GM04503 (cell line): Measurements from ENCODE around the gene ARGLU1.
A peak's percentile ranks its signal among the peaks of the same experiment; 100 is the strongest.

ENCODE experiments used
- DNase-seq: peaks from one replicate; pipeline ENCODE4 v3.0.0-alpha.2; 2012; ENCODE audit warnings: low read depth

Gene ARGLU1

DNA sequence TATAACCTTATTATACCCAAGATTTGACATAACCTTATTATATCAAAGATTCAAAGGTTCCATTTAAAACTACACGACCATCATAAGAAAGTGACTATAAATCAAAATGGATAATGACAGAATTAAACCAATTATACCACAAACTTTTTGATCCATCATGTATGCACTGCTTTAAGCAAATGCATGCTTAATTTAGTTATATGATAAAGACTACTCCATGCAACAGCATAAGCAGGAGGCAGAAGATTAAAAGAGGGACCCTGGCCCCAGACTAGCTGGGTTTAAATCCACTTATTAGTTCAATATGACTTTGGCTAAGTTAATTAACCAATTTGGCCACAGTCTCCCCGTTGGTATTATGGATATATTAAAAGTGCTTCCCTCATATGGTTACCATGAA is 43.8 kb downstream of the ARGLU1 start:
- DNase-seq = no peak

- no peak for DNase-seq
Observed at GRCh38 chr13:106523576-106523975, 44.4 kb downstream of the ARGLU1 start.

- no peak for DNase-seq
Observed at GRCh38 chr13:106522898-106523525, 44.9 kb downstream of the ARGLU1 start.

DNA sequence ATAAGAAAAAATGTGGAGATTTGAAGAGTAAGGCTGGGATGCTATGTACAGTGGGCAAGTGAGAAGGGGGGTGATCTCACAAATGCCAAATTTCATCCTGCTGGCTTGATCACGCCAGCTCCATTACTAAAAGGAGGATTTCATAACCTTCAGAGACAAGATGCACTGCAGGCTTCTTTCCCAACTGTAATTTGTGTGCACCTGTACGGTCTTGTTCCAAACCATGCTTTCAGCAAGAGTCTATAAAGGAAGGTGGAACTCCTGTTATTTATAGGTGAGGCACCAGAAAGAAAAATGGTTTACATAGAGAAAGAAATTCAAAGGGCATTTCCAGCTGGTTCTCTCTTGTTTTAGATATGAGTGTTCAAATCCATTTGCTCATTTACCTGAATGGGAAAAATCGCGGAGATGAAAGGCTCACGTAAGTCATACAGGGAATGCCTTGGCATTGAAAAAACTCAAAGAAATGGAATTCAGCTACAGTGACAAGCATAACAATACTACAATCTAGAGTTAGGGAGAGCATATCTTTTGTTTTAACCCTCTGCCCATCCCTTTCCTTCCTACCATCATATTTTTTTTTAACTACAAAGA is 45.7 kb downstream of the ARGLU1 start:
- DNase-seq = no peak

GRCh38 chr13:106521095-106521799 is 46.7 kb downstream of the ARGLU1 start:
- DNase-seq = no peak

GRCh38 chr13:106520251-106521054 is 47.5 kb downstream of the ARGLU1 start:
- no peak for DNase-seq

DNA sequence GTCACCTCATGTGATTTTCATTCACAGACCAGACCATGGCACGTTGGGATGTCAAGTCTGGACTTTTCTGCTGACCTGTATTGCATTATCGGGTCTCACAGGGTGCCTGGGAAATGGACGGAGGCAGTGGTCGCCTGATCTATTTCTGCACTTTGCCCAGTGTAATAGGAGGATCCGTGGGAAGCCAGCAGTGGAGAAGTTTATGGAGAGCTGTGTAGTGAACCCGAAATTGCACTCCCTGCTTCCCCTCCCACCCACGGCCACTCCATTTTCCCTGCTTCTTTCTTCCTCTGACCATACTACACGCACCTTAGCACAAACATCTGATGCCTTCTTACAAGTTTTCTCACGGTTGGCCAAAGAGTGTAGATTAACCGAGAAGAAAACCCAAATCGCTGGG is 49.4 kb downstream of the ARGLU1 start:
- DNase-seq = no peak

DNA sequence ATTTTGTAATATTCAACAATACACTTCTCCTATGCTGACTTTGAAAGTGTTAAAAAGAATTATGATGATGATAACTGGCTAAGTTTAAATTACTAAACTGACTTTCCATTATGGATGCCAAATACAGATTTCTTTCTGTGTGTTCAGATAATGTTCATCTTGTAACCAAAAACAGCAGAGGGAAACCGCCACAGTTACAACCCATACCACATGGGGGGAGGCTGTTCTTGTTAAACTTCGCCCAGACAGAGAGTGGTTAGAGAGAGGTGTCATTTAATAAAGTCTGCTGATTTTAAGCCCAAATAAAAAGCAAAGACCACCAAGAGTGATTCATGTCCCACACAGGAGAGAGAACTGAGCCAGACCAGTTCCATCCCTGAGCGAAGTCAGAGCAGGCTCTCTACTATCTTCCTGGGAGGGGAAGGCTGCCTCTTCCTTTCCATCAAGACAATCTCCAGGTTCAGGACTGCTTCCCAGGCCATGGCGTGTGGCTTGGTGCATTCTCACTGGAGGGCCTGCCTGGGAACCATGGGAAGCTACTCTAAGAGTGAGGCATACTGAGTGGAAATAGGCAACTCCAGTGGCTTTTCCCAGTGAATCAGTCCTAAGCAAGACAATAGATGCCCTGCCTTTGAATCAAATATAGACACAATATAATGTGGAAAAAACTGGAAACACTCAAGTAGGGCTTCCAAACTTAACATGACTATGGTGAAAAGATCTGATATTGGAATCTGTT is 50.7 kb downstream of the ARGLU1 start:
- no peak for DNase-seq

DNA sequence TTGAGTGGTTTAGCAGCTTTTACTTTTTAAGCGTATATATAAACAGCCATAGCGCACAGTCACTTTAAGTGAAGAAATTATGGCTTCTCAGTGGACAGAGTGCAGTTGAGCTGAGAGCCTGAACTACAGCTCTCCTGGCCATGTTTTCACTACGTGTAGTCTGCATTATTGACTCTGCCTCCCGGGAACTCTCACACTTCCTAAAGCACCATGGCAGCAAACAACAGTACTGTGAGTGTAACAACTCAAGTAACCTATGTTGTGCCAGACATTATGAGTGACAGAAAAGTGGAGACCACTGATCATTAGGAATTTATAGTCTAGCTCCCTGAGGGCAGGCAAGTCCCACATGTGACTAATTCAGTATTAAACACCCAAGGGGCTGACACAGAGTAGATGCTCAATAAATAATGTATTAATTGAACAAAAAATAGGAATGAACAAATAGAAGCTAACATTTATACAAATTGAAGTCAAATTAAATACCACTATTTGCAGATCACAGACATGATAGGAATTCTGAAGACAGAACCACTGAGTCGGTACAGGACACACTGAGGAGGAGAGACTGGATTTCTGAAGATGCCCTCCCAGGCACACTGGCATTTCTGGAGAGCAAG is 52.2 kb downstream of the ARGLU1 start:
- DNase-seq = no peak

DNA sequence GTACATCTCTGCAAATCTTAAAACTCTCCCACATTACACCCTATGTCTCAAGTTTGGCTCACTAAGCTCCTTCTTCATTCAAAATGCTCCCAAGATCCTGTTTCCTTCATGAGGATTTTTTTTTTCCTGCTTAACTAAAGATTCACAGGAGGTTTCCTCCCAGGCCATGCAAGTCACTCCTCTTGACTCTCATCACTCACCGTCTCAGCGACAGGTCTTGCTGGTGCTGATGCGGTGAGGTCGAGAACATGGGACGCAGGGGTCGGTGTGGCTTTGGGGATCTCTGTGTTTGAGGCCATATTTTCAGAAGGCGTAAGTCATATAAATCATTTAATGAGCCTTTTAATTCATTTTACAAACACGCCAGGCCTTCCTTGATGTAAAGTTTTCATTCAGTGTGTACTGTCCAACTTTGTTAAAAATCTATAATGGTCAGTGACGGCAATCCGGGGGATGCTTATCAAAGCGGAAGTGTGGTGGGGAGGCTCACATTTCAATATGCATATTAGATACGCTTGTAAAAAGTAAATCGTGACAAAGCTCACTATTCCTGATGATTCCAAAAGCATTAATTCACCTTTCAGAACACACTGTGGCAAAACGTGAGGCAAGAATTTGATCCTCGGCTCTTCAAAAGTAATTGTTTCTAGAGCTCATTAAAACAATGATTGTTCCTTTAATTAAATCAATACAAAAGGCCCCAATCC is 52.9 kb downstream of the ARGLU1 start:
- no peak for DNase-seq

- DNase-seq = no peak
Observed at GRCh38 chr13:106513025-106513983, 54.6 kb downstream of the ARGLU1 start.

DNA sequence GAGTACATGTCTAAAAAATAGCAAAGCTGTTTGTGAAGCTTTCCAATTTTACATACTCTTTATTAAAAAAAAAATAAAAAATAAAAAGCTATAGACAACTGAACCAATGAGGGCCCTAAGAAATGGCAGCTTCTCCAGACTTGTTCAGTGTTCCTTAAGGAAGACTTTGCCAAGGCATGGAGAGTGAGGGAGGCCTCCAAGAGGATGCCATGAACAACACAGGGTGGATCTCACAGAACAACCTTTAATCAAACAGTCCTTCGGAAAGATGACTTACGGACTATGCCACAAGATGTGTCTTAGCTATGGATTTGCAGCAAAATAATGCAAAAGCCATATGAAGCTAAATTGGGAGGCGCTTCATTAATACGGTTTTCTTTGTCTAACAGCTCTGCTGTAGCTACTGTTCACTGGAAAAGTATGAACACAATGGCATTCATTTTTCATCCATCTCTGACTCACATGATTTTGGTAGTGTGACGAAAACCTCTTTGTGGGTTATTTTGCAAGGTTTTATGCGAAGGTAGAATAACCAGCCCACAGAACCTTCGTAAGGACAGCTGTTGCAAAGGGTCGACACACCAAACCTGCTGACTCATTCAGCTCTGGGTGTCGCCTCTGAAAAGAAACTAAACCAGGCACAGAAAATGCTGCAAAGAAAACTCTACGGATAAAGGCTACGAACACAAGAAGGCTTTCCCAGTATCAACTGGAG is 60.2 kb downstream of the ARGLU1 start:
- peak; percentile 88 for DNase-seq

DNA sequence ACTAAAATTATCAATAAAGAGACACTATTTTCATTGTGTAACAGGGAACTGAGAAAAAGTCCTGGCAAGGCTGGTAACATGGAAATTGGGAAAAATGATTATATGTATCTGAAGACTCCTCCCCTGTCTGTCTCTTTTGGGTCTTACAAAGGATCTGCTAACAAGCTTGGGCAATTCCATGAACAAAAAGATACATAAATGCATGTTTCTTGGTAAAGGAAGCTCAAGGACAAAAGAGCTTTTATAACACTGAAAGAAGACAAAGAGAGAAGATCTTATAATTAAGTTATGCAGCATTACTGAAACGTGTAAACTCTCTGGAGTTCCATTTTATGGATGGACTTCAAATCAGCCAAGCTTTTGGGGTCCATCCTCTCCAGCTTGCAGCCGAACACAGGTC is 61.7 kb downstream of the ARGLU1 start:
- DNase-seq = no peak

- no peak for DNase-seq
Observed at GRCh38 chr13:106505732-106506131, 62.2 kb downstream of the ARGLU1 start.

- DNase-seq = no peak
Observed at GRCh38 chr13:106505295-106505694, 62.6 kb downstream of the ARGLU1 start.

DNA sequence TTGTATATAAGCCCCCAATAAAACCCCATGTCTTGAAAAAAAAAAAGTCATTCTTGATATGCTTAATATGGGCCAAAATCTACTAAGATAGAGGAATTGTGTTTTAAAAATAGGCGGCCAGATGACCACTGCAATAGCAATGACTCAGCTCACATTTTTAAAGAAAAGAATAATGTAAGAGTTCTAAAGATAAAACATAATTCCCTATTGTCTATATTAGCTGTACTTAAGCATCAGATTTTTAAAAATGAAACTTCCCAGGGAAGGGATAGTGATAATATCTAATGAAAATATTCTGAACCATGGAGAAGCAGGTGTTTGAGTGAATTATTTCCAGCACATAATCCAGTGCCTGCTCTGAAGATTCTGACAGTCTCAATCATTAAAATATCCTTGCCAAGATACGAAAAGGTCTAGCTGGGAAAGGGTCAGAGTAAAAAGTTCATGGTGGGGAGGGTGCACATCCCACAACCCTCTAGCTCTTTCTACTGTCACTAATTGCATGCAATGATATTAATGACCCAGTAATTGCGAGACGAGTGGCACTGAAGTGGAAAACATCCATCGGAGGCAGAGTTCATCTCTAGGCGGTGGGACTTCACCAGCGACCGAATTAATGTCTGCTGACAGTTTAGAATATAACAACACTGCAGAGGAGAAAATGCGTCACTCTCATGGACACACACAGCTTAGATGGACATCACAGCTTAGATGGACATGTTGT is 64.0 kb downstream of the ARGLU1 start:
- DNase-seq = no peak

- DNase-seq = no peak
Observed at GRCh38 chr13:106503272-106503671, 64.7 kb downstream of the ARGLU1 start.

DNA sequence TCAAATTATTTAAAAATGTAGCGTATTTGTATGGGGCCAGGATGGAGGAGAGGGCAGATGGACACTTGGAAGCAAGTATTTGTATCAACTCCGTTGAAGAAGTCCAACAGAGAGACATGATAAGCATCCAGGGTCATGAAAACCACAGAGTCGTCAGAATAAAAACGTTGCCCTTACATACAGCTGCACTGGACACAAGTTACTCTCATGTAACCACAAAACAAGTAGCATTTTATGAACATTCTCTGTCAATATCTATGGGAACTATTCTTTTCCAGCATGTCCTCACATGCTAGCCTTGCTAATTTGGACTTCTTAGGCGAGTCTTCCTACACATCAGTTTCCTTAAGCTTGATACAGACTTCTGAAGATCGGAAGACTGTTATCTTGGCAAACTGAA is 67.5 kb downstream of the ARGLU1 start:
- peak; percentile 20 for DNase-seq
